Mesodermal cell (in vitro differentiated cells): ENCODE data around the gene BCR.

Experiments
- H3K27ac ChIP-seq: 2 replicates; pipeline ENCODE4 v1.7.0; 2013; ENCODE audit warnings: mild to moderate bottlenecking, low read depth, low read length, moderate library complexity; ENCODE audit not compliant: severe bottlenecking
- H3K36me3 ChIP-seq: 2 replicates; pipeline ENCODE4 v1.7.1; 2013; ENCODE audit warnings: mild to moderate bottlenecking, low read length, moderate library complexity; ENCODE audit not compliant: control insufficient read depth, insufficient read depth
- H3K4me1 ChIP-seq: one replicate; pipeline ENCODE4 v1.7.1; 2013; ENCODE audit warnings: mild to moderate bottlenecking, low read length; ENCODE audit not compliant: insufficient read depth, control insufficient read depth, poor library complexity, severe bottlenecking
- H3K4me3 ChIP-seq: 2 replicates; pipeline ENCODE4 v1.7.0; 2013; ENCODE audit warnings: low read length, control low read depth, mild to moderate bottlenecking; ENCODE audit not compliant: insufficient read depth, poor library complexity, severe bottlenecking; ENCODE audit errors: extremely low read depth
- H3K9me3 ChIP-seq: 2 replicates; pipeline ENCODE4 v1.7.1; 2013; ENCODE audit warnings: mild to moderate bottlenecking, low read length, moderate library complexity; ENCODE audit not compliant: control insufficient read depth
- WGBS, 2 experiments: methylation state at CpG; one replicate each; pipeline ENCODE4 v1.1.5; 2013; ENCODE audit warnings: missing lambda C conversion rate in 2 of 2; ENCODE audit not compliant: insufficient coverage in 2 of 2; 5-methylcytosine and 5-hydroxymethylcytosine counted together

The BCR gene

GRCh38 chr22:23212061-23213021 lies 32.0 kb downstream of the BCR start:
- WGBS, 2 experiments = 91 to 95% methylated on average over 7 to 9 of the region's 10 CpGs
- H3K4me1 ChIP-seq = peaks cover 21% of the 10 kb centered on the region
- H3K4me3 ChIP-seq = no peak overlapping the region
- peaks cover 23% of the 10 kb centered on the region for H3K36me3 ChIP-seq
- H3K27ac ChIP-seq = no peak overlapping the region
- no peaks in the 10 kb centered on the region for H3K9me3 ChIP-seq

GRCh38 chr22:23213022-23213555 lies 32.8 kb downstream of the BCR start:
- Histone ChIP-seq H3K4me3 (no peak overlapping the region), H3K4me1 (peaks cover 28% of the 10 kb centered on the region), H3K9me3 (no peaks in the 10 kb centered on the region), H3K36me3 (peaks cover 16% of the 10 kb centered on the region), H3K27ac (no peak overlapping the region)
- WGBS, 2 experiments = 93 to 95% methylated on average over 11 to 13 of the region's 13 CpGs

GRCh38 chr22:23213581-23214334 lies 33.4 kb downstream of the BCR start:
- Histone ChIP-seq H3K4me1 (peaks cover 34% of the 10 kb centered on the region), H3K4me3 (no peak overlapping the region), H3K27ac (no peak overlapping the region), H3K9me3 (no peaks in the 10 kb centered on the region), H3K36me3 (peaks cover 9% of the 10 kb centered on the region)
- 91 to 99% methylated on average over 9 to 10 of the region's 11 CpGs for WGBS, 2 experiments

- H3K4me3 ChIP-seq = no peak overlapping the region
- H3K9me3 ChIP-seq = no peaks in the 10 kb centered on the region
- WGBS, 2 experiments = 100% methylated on average over 2 of the region's 9 CpGs
- H3K36me3 ChIP-seq = peaks cover 6% of the 10 kb centered on the region
- H3K27ac ChIP-seq = no peak overlapping the region
- H3K4me1 ChIP-seq = peaks cover 41% of the 10 kb centered on the region
Observed at GRCh38 chr22:23214398-23214797, 34.1 kb downstream of the BCR start.

- Histone ChIP-seq H3K9me3 (no peaks in the 10 kb centered on the region), H3K4me1 (peaks cover 53% of the 10 kb centered on the region), H3K27ac (peak overlapping the region; percentile 47), H3K4me3 (no peak overlapping the region), H3K36me3 (peaks cover 6% of the 10 kb centered on the region)
- WGBS, 2 experiments = 91 to 95% methylated on average over 9 to 11 of the region's 12 CpGs
Observed at GRCh38 chr22:23215294-23216241, 35.3 kb downstream of the BCR start.

- H3K27ac ChIP-seq = no peak overlapping the region
- 92 to 95% methylated on average over 15 to 16 of the region's 16 CpGs for WGBS, 2 experiments
Observed at GRCh38 chr22:23216461-23217170, 36.3 kb downstream of the BCR start.

GRCh38 chr22:23217171-23218052 lies 37.1 kb downstream of the BCR start:
- H3K27ac ChIP-seq = no peak overlapping the region
- H3K9me3 ChIP-seq = no peaks in the 10 kb centered on the region
- no peak overlapping the region for H3K4me3 ChIP-seq
- H3K4me1 ChIP-seq = peaks cover 57% of the 10 kb centered on the region
- peaks cover 9% of the 10 kb centered on the region for H3K36me3 ChIP-seq
- WGBS, 2 experiments = 73 to 87% methylated on average over 13 to 14 of the region's 16 CpGs

More at GRCh38 chr22:23216461-23217170, 36.3 kb downstream of the BCR start:
- H3K9me3 ChIP-seq = no peaks in the 10 kb centered on the region
- peaks cover 57% of the 10 kb centered on the region for H3K4me1 ChIP-seq
- H3K4me3 ChIP-seq = no peak overlapping the region
- peaks cover 9% of the 10 kb centered on the region for H3K36me3 ChIP-seq

GRCh38 chr22:23218053-23218866 lies 38.0 kb downstream of the BCR start:
- 79 to 88% methylated on average over 5 to 7 of the region's 12 CpGs for WGBS, 2 experiments
- Histone ChIP-seq H3K4me1 (peaks cover 59% of the 10 kb centered on the region), H3K9me3 (no peaks in the 10 kb centered on the region), H3K36me3 (peaks cover 9% of the 10 kb centered on the region), H3K4me3 (no peak overlapping the region), H3K27ac (peak overlapping the region; percentile 69)
